ENCODE results near the gene FAM3D. TPM values are rescaled to one million over a fixed set of nuclear protein-coding genes. Genes with fewer than 3 reads are reported as not detected.

FAM3D gene
- total and polyA plus RNA-seq, 2 of the 8 experiments (the other 6 are each of a cell fraction or from before 2014, with no cell fraction given) = not detected

DNA sequence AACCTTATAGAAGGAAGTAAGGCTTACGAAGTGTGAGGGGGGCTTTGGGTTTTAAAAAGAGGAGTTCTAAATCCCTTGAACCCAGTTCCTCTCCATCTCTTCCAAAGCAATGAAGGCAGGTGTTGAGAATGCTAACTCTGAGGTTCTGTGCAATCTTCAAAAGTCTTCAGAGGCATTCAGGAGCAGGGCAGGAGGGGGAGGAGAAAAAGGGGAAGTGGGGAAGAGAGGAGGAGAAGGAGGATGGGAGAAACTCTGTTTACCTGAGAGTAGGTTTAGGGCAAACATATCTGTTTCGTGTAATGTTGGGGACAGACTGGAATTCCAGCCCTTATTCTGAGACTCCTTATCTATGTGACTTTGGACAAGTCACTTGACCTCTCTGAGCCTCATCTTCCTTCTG lies 36.9 kb downstream of the FAM3D start (continued):
- TF ChIP-seq CHD1 (IDR thresholded peaks at IDR 0.05; ENCODE audit: low read depth, low read length) = no peak
- no peak for TF ChIP-seq RFX5 (IDR thresholded peaks at IDR 0.05; ENCODE audit: borderline replicate concordance, low read depth, low read length)
- no peak for TF ChIP-seq RAD21 (IDR thresholded peaks at IDR 0.05 in 1 of 2, conservative IDR thresholded peaks at IDR 0.05 in 1 of 2; ENCODE audit: low read depth in 2 of 2, low read length in 2 of 2)
- TF ChIP-seq, protein P1, sequence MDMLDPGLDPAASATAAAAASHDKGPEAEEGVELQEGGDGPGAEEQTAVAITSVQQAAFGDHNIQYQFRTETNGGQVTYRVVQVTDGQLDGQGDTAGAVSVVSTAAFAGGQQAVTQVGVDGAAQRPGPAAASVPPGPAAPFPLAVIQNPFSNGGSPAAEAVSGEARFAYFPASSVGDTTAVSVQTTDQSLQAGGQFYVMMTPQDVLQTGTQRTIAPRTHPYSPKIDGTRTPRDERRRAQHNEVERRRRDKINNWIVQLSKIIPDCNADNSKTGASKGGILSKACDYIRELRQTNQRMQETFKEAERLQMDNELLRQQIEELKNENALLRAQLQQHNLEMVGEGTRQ (IDR thresholded peaks at IDR 0.05; ENCODE audit: low read length) = no peak
